CD4-positive, alpha-beta T cell treated with Interleukin-15 for 4 hours (primary cell): Measurements from ENCODE around the gene STEAP1B.
"Not testable (repeated sequence)": the region's sequence is repeated elsewhere in the genome, so short reads cannot be mapped to it uniquely, and the experiment has no call there.

ENCODE experiments used
- DNase-seq: peaks from one replicate; pipeline ENCODE4 v3.0.0-alpha.2; 2020; ENCODE audit warnings: low spot score

STEAP1B gene

DNA sequence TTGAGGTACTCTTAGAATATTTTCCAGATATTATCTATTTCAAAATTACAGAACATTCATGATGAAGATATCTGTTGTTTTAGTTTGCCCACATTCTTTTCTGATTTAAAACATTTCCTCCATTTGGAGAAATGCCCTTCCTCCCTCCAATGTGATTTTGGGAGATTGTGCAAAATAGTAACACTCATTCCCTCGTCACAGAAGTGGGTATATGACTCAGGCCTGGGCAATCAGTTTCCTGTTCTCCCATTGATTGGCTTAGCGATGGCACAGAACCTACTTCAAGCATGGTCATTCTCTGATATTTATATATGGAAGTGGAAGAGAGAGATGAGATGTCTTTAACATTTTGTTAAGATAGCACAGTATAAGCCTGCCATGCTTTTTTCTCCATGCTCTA lies 3.1 kb downstream of the STEAP1B start:
- DNase-seq = not testable (repeated sequence)

DNA sequence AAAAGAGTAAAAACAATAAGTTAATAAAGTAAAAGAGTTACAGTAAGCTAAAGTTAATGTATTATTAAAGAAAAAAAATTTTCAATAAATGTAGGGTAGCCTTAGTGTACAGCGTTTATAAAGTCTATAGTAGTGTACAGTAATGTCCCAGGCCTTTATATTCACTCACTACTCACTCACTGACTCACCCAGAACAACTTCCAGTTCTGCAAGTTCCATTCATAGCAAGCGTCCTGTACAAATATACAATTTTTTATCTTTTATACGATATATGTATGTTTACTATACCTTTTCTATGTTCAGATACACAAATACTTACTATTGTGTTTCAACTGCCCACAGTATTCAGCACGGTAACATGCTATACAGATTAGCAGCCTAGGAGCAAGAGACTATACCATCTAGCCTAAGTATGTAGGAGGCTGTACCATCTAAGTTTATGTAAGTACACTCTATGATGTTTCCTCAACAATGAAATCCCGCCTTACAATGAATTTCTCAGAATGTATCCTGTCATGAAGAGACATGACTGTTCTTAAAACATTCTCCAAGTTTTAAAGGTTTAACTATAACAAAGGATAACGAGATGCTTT lies 3.6 kb downstream of the STEAP1B start:
- DNase-seq = not testable (repeated sequence)

GRCh38 chr7:22493160-22493925 lies 6.6 kb downstream of the STEAP1B start:
- not testable (repeated sequence) for DNase-seq

GRCh38 chr7:22488643-22489462 lies 11.1 kb downstream of the STEAP1B start:
- peak; percentile 55 for DNase-seq

GRCh38 chr7:22487978-22488642 lies 11.9 kb downstream of the STEAP1B start:
- DNase-seq = no peak

DNA sequence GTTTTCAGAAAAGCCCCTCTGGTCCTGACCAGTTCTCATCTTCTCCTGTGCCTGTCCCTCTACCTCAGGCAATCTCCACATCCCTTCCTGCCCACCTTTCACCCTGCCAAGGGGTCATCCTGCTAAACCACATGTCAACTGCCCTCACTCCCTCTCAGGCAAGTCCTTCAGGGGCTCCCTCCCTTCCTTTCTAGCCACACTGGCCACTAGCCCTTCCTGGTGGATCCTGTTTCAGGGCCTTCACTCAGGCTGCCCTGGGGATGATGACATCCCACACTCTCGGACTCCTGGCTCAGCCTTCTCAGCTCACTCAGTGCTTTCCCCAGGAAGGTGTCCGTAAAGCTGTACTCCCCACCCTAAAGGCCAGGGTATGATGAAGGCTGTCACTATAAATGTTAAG lies 13.4 kb downstream of the STEAP1B start:
- no peak for DNase-seq

- no peak for DNase-seq
Measured at GRCh38 chr7:22485189-22485588, 14.8 kb downstream of the STEAP1B start.

- no peak for DNase-seq
Measured at GRCh38 chr7:22482503-22482902, 17.5 kb downstream of the STEAP1B start.

DNA sequence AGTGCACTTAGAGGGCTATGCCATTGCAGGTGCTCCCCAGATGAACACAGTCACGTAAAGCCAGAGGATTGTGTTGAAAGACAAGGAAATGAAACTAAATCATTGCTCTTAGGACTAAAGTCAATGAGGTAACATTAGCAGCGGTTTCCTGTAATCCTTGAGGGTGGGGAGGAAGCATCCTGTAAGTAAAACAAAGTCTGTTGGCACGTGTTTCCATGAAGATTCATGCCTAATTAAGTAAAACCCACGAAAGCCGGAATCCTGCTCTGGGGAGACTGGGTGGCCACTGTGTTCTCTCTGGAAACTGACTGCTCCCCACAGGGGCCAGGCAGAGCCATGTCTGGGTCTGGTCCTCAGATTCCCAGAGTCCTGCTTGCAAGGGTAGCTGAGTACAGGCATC lies 18.3 kb downstream of the STEAP1B start:
- DNase-seq = no peak

DNA sequence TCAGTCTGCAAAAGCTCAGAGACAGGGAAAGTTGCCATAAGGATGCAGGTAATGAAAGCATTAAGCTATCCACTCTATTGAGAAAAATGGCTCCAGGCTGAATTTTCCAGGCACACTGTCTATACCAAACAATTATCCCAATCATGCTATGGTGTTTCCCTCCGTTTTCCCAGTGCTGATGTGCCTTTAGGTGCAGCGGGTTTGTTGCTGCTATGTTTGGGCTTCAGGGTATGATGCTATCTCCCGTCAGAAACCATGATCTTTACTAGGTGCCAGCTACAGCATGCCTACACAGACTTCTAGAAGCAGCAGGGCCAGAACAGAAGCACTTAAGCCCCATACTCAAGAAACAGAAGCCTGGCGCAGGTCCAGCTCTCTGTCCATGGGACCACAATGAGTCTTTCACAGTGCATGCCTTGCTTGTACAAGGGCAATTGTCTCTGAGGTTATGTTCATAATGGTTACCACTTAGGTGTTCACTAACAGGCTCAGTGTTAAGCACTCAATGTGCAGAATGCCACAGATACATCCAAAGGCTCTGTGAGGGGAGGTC lies 19.4 kb downstream of the STEAP1B start:
- DNase-seq = no peak

GRCh38 chr7:22477876-22478450 lies 22.0 kb downstream of the STEAP1B start:
- DNase-seq = no peak

DNA sequence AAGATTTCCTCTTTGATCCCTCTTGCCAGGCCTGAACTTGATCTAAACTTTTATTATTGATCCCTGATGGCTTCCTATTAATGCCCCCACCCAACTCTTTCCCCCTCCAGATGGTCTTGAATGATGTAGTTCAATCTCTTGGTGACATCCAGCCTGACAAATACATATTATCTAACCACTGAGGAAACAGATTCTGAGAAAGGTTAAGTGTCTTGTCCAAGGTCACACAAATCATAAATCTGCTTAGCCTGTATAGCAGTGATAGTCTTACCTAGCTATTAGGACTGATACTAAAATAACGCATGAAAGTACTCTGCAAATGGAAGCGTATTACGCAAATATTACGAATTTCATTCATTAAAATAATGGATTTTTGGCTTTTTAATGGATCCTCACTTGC lies 22.7 kb downstream of the STEAP1B start:
- DNase-seq = no peak

- no peak for DNase-seq
Measured at GRCh38 chr7:22476824-22477223, 23.2 kb downstream of the STEAP1B start.

GRCh38 chr7:22474645-22475044 lies 25.3 kb downstream of the STEAP1B start:
- DNase-seq = no peak

- no peak for DNase-seq
Measured at GRCh38 chr7:22470981-22471380, 29.0 kb downstream of the STEAP1B start.

GRCh38 chr7:22469371-22470143 lies 30.4 kb downstream of the STEAP1B start:
- no peak for DNase-seq

DNA sequence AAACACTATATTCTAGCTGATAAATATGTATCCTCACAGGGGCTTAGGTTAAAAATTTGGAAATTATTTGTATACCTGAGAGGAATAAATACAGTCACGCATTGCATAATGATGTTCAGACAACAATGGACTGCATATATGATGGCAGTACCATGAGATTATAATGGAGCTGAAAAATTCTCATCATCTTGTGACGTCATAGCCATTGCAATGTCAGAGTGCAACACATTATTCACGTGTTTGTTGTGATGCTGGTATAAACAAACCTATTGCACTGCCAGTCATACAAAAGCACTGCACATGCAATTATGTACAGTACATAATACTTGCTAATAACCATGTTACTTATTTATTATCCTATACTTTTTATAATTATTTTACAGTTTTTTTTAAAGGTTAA lies 31.4 kb downstream of the STEAP1B start:
- DNase-seq = no peak

- no peak for DNase-seq
Measured at GRCh38 chr7:22464299-22464698, 35.7 kb downstream of the STEAP1B start.

- no peak for DNase-seq
Measured at GRCh38 chr7:22460363-22460988, 39.5 kb downstream of the STEAP1B start.

DNA sequence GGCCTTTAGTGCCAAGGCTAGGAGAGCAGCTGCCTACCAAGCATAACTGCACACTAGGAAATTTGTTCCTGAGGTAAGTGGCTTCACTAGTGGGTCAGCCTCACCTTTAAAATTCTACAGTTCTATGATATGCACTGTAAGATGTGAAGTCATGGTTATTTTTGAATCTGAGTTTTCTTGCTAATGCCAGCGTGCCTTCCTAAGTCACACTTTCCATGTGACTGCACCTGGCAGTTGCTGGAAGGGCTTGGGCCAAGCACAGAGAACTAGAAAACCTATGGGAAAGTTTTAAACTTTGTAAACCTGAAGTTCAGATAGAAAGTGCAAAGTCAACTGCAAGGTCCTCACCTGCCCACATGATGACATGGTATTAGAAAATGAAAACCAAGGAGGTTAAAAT lies 42.5 kb downstream of the STEAP1B start:
- no peak for DNase-seq
